Neuronal stem cell (in vitro differentiated cells): ENCODE results near the gene MMD.

Experiments
- DNase-seq: peaks from one replicate; pipeline ENCODE4 v3.0.0-alpha.2; 2013; ENCODE audit warnings: low spot score
- H2AFZ ChIP-seq: one replicate; pipeline ENCODE4 v1.6.1; 2013; ENCODE audit warnings: mild to moderate bottlenecking, low read length, inconsistent platforms
- H2AK5ac ChIP-seq: 2 replicates; pipeline ENCODE4 v1.6.1; 2013; ENCODE audit warnings: low read depth, mild to moderate bottlenecking, inconsistent platforms, low read length, moderate library complexity, mixed read lengths
- H2BK120ac ChIP-seq: 2 replicates; pipeline ENCODE4 v1.6.1; 2013; ENCODE audit warnings: low read depth, mild to moderate bottlenecking, inconsistent platforms, low read length, moderate library complexity, mixed read lengths
- H2BK12ac ChIP-seq: one replicate; pipeline ENCODE4 v1.6.1; 2013; ENCODE audit warnings: low read length, inconsistent platforms
- H2BK15ac ChIP-seq: 2 replicates; pipeline ENCODE4 v1.6.1; 2013; ENCODE audit warnings: mild to moderate bottlenecking, low read length, inconsistent platforms, mixed read lengths
- H2BK5ac ChIP-seq: one replicate; pipeline ENCODE4 v1.6.1; 2013; ENCODE audit warnings: inconsistent platforms, mild to moderate bottlenecking, low read length, moderate library complexity
- H3K14ac ChIP-seq: one replicate; pipeline ENCODE4 v1.6.1; 2013; ENCODE audit warnings: low read length, inconsistent platforms
- H3K18ac ChIP-seq: 2 replicates; pipeline ENCODE4 v1.6.1; 2013; ENCODE audit warnings: low read length, inconsistent platforms
- H3K23ac ChIP-seq: 2 replicates; pipeline ENCODE4 v1.6.1; 2013; ENCODE audit warnings: low read depth, mild to moderate bottlenecking, mixed read lengths, low read length, inconsistent platforms; ENCODE audit not compliant: poor library complexity
- H3K27ac ChIP-seq: replicated peaks from 3 replicates; pipeline ENCODE4 v1.5.1; 2013; ENCODE audit warnings: low read length, inconsistent platforms
- H3K27me3 ChIP-seq, 3 experiments: 2 replicates each; pipeline ENCODE4 v1.6.1; 2013; ENCODE audit warnings: low read length in 3 of 3, mild to moderate bottlenecking in 2 of 3, inconsistent platforms in 1 of 3, low read depth in 1 of 3, mixed read lengths in 1 of 3, moderate library complexity in 1 of 3; ENCODE audit not compliant: control insufficient read depth in 3 of 3, insufficient read depth in 3 of 3
- H3K36me3 ChIP-seq, 2 donors: replicated peaks in 1 of 2; 2 replicates each; pipeline ENCODE4 v1.6.1; 2013; ENCODE audit warnings: low read length in 2 of 2; ENCODE audit not compliant: control insufficient read depth in 2 of 2, insufficient read depth in 2 of 2
- H3K4ac ChIP-seq: 2 replicates; pipeline ENCODE4 v1.6.1; 2013; ENCODE audit warnings: inconsistent platforms, mild to moderate bottlenecking, low read length, moderate library complexity
- H3K4me1 ChIP-seq, 2 donors: 1 replicate in 1 of 2; 2 replicates in 1 of 2; pipeline ENCODE4 v1.6.1; 2013; ENCODE audit warnings: low read length in 2 of 2, low read depth in 1 of 2; ENCODE audit not compliant: control insufficient read depth in 2 of 2, insufficient read depth in 1 of 2
- H3K4me2 ChIP-seq: one replicate; pipeline ENCODE4 v1.6.1; 2013; ENCODE audit warnings: mild to moderate bottlenecking, low read length, inconsistent platforms; ENCODE audit not compliant: insufficient read depth, poor library complexity, severe bottlenecking
- H3K4me3 ChIP-seq, 2 donors: 2 replicates each; pipeline ENCODE4 v1.5.1; 2013; ENCODE audit warnings: low read length in 2 of 2, mild to moderate bottlenecking in 2 of 2, inconsistent platforms in 1 of 2, moderate library complexity in 1 of 2
- H3K79me1 ChIP-seq: one replicate; pipeline ENCODE4 v1.6.1; 2013; ENCODE audit warnings: low read depth, mild to moderate bottlenecking, inconsistent platforms, low read length, moderate library complexity
- H3K9ac ChIP-seq: one replicate; pipeline ENCODE4 v1.6.1; 2013; ENCODE audit warnings: mild to moderate bottlenecking, low read depth, low read length, inconsistent platforms; ENCODE audit not compliant: poor library complexity
- H3K9me3 ChIP-seq, 2 donors: replicated peaks in 1 of 2; 2 replicates each; pipeline versions ENCODE3 to v1.6.1; 2013; ENCODE audit warnings: low read length in 2 of 2, mild to moderate bottlenecking in 2 of 2, inconsistent platforms in 1 of 2, low read depth in 1 of 2, mixed read lengths in 1 of 2, moderate library complexity in 1 of 2; ENCODE audit not compliant: control insufficient read depth in 2 of 2, insufficient read depth in 1 of 2
- H4K8ac ChIP-seq: one replicate; pipeline ENCODE4 v1.6.1; 2013; ENCODE audit warnings: low read depth, mild to moderate bottlenecking, inconsistent platforms, low read length, moderate library complexity
- H4K91ac ChIP-seq: one replicate; pipeline ENCODE4 v1.6.1; 2013; ENCODE audit warnings: low read length, low read depth, mild to moderate bottlenecking, inconsistent platforms; ENCODE audit not compliant: poor library complexity
- WGBS, 2 donors: extraction: QIAGEN DNeasy Blood & Tissue Kit; methylation state at CpG; one replicate each; pipeline ENCODE4 v1.1.7; 2013; ENCODE audit warnings: missing lambda C conversion rate in 2 of 2, mixed read lengths in 1 of 2; ENCODE audit not compliant: insufficient read length in 2 of 2, insufficient replicate concordance in 1 of 2; ENCODE audit errors: extremely low coverage in 2 of 2; 5-methylcytosine and 5-hydroxymethylcytosine counted together

MMD gene

GRCh38 chr17:55443904-55444303, 22.3 kb upstream of the MMD start:
- H3K4ac ChIP-seq: no peak overlapping the region
- peaks cover 0 to 14% of the 10 kb centered on the region in 2 donors for H3K4me1 ChIP-seq
- no peak overlapping the region for H2BK5ac ChIP-seq
- H3K14ac ChIP-seq: no peak overlapping the region
- H2AK5ac ChIP-seq: no peak overlapping the region
- H3K27me3 ChIP-seq: peaks cover 0 to 4% (median 0%) of the 10 kb centered on the region in 3 experiments
- no peak overlapping the region for H3K9ac ChIP-seq
- no peaks in the 10 kb centered on the region for H3K9me3 ChIP-seq
- no peak overlapping the region for H2BK15ac ChIP-seq
- no peak overlapping the region for H3K27ac ChIP-seq
- H2AFZ ChIP-seq: no peak overlapping the region
- no peak overlapping the region for H3K18ac ChIP-seq
- H2BK120ac ChIP-seq: no peak overlapping the region
- no peak overlapping the region for H4K8ac ChIP-seq
- no peak overlapping the region for H3K4me3 ChIP-seq
- H3K79me1 ChIP-seq: no peaks in the 10 kb centered on the region
- no peak overlapping the region for H2BK12ac ChIP-seq
- no peak overlapping the region for H3K23ac ChIP-seq
- no peaks in the 10 kb centered on the region for H3K36me3 ChIP-seq
- H4K91ac ChIP-seq: no peak overlapping the region
- WGBS, 2 donors: no CpG with 5 or more reads among the region's 10 CpGs
- DNase-seq: no peak
- H3K4me2 ChIP-seq: no peak overlapping the region

DNA sequence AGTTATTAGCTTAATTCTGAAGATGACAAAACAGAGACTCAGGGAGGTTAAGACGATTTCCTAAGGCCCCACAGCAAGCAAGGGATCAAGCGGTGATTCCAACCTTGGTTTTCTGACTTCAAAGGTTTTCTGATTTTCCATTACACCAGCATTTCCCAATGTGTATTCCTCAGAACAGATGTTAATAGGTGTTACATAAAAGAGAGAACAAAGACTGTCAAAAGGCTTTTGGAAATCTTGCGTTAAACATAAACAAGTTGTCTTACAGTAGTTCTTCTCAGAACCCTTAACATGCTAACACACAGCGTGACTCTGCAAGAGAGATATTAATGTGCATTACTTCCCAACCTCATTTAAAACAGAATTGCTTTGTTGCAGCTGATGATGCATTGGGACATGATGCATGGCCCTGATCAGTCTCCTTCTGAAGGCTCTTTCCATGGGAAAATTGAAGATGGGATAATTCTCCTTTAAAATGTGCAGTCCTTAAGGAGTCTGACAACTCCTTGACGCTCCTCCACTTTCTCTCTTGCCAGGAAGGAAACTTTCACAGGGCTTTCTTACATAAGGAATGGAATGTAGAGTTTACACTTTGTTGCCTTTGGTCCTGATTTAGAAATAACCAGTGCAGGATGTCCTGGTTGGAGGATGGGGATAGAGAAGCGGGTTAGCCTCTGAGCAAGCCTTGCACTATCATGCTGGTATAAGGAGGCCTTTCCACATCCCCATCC, 21.5 kb upstream of the MMD start:
- H3K14ac ChIP-seq: no peak overlapping the region

GRCh38 chr17:55442462-55442861, 20.8 kb upstream of the MMD start:
- Histone ChIP-seq H3K4me2 (no peak overlapping the region), H3K27ac (no peak overlapping the region), H4K91ac (no peak overlapping the region), H3K36me3 (no peaks in the 10 kb centered on the region), H2AFZ (no peak overlapping the region), H3K18ac (no peak overlapping the region), H2BK12ac (no peak overlapping the region), H2BK15ac (no peak overlapping the region), H2BK5ac (no peak overlapping the region), H3K4me1 (peaks cover 2 to 15% of the 10 kb centered on the region in 2 donors), H4K8ac (no peak overlapping the region), H3K9me3 (no peaks in the 10 kb centered on the region), H2AK5ac (no peak overlapping the region), H3K4ac (no peak overlapping the region), H2BK120ac (no peak overlapping the region), H3K27me3 (peaks cover 0 to 4% (median 0%) of the 10 kb centered on the region in 3 experiments), H3K9ac (no peak overlapping the region), H3K4me3 (no peak overlapping the region), H3K14ac (no peak overlapping the region), H3K23ac (no peak overlapping the region), H3K79me1 (no peaks in the 10 kb centered on the region)
- DNase-seq: no peak
- whole genome bisulfite sequencing, 2 donors: no CpG with 5 or more reads among the region's 5 CpGs

More for the DNA sequence above, 21.5 kb upstream of the MMD start:
- Histone ChIP-seq H3K4me1 (peaks cover 0 to 14% of the 10 kb centered on the region in 2 donors), H3K4me2 (no peak overlapping the region), H2AFZ (no peak overlapping the region), H2BK12ac (no peak overlapping the region), H3K18ac (no peak overlapping the region), H3K9ac (no peak overlapping the region), H3K36me3 (no peaks in the 10 kb centered on the region), H3K4me3 (no peak overlapping the region), H3K9me3 (no peaks in the 10 kb centered on the region), H3K23ac (no peak overlapping the region), H2BK120ac (no peak overlapping the region), H2AK5ac (no peak overlapping the region), H4K91ac (no peak overlapping the region), H2BK15ac (no peak overlapping the region), H3K4ac (no peak overlapping the region), H3K27ac (no peak overlapping the region), H2BK5ac (no peak overlapping the region), H3K27me3 (peaks cover 0 to 4% (median 0%) of the 10 kb centered on the region in 3 experiments), H3K79me1 (no peaks in the 10 kb centered on the region), H4K8ac (no peak overlapping the region)
- WGBS, 2 donors: no CpG with 5 or more reads among the region's 6 CpGs
- DNase-seq: no peak

DNA sequence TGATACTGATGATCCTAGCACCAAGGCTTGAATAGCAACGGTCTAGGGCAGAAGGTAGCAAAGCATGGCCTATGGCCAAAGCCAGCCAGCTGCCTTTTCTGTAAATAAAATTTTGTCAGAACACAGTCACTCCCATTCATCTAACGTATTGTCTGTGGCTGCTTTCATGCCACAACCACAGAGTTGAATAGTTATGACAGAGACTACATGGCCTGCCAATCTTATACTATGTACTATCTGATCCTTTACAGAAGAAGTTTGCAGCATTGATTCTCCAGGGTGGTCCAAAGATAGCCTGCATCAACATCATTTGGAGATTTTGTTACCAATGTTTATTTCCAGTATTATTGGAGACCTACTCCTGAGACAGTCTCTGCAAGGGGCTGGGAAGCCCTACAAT, 19.9 kb upstream of the MMD start:
- peaks cover 0 to 4% (median 0%) of the 10 kb centered on the region in 3 experiments for H3K27me3 ChIP-seq
- H3K9me3 ChIP-seq: no peaks in the 10 kb centered on the region
- H2AFZ ChIP-seq: no peak overlapping the region
- no peak overlapping the region for H2BK120ac ChIP-seq
- no peak overlapping the region for H3K9ac ChIP-seq
- H3K23ac ChIP-seq: no peak overlapping the region
- no CpG with 5 or more reads among the region's 2 CpGs for WGBS, 2 donors
- H3K18ac ChIP-seq: no peak overlapping the region
- peaks cover 7 to 15% of the 10 kb centered on the region in 2 donors for H3K4me1 ChIP-seq
- no peak overlapping the region for H2BK15ac ChIP-seq
- no peak for DNase-seq
- H2BK5ac ChIP-seq: no peak overlapping the region
- no peak overlapping the region for H3K27ac ChIP-seq
- no peak overlapping the region for H4K91ac ChIP-seq
- H3K4ac ChIP-seq: no peak overlapping the region
- H3K4me3 ChIP-seq: no peak overlapping the region
- no peak overlapping the region for H4K8ac ChIP-seq
- H3K36me3 ChIP-seq: no peaks in the 10 kb centered on the region
- H2BK12ac ChIP-seq: no peak overlapping the region
- H3K4me2 ChIP-seq: no peak overlapping the region
- H2AK5ac ChIP-seq: no peak overlapping the region
- no peak overlapping the region for H3K14ac ChIP-seq
- H3K79me1 ChIP-seq: no peaks in the 10 kb centered on the region
